HG02759 (cell line): ENCODE data around the gene HLA-F.

Experiments used
- ATAC-seq: cut with Tn5 transposase; IDR thresholded peaks from one replicate; pipeline ENCODE4 v1.9.1; 2021; ENCODE audit warnings: mild to moderate bottlenecking, moderate library complexity; ENCODE audit not compliant: unreplicated experiment

HLA-F gene

DNA sequence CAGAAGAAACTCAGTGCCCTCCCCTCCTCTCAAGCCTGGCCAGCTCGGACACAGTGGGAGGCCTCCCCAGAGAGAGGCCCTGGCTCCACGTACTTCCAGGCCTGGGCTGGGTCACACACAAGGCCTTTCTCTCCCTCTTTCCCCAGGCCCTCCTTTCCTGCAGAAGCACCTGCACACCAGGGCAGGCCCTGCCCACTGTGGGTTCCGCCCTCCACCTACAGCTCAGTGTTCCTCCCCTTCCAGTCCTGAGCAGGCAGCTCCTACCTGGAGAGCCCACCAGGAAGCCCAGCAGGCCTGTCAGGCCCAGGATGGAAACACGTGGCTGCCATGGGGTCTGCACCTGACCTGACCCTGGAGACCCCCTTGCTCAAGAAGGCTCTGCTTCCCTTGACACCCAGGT lies 18.9 kb downstream of the HLA-F start:
- ATAC-seq, result no peak

DNA sequence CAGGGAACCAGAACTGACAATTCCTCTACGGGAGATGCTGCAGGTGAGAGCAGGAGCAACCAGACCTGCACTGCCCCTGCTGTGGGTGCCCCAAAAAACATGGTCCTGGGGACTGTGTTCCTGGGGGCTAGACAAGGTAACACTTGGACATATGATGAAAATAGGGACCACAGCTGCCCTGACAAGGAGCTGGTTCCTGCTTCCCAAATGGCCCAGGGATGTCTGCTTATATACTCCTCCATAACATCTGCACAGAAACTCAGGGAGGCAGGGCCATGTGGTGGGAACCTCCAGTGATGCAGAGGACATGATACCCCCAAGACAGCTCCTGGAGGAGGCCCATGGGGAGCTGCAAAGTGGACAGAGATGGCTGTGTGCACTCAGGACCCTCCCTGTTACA lies 19.8 kb downstream of the HLA-F start:
- ATAC-seq, result no peak

DNA sequence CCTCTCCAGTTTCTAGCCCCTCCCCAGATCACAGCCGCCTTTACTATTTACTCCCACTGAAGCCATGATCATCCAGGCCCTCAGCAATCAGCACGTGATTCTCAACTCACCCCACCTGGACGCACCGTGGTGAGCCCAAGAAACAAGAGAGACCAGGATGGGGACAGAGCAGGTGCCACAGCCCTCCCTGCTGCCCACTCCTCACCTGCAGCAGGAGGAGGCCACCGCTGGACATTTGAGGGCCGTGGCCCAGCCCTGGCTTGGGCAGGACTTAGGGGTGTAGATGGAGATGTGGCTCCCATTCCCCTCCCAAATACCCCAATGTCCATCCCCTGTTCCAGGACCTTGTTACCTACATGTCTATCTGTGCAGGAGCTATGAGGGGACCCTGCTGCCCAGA lies 20.3 kb downstream of the HLA-F start:
- ATAC-seq, result no peak

DNA sequence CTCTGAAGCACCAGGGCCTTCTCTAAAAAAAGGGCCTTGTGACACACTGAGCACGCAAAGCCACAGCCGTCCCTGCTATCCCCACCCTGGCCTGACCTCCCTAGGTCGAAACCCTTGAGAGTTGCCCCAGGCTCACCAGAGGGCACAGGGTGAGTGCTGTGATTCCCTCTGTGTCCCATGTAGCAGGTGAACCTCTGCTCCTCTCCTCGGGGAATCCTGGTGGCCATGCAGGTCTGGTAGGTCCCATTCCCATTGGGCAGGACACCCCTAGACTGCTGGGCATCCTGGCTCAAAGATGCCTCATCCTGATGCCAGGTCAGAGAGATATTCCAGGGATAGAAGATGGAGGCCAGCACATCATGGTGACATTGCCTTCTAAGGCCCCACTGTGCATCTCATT lies 20.9 kb downstream of the HLA-F start:
- no peak for ATAC-seq

DNA sequence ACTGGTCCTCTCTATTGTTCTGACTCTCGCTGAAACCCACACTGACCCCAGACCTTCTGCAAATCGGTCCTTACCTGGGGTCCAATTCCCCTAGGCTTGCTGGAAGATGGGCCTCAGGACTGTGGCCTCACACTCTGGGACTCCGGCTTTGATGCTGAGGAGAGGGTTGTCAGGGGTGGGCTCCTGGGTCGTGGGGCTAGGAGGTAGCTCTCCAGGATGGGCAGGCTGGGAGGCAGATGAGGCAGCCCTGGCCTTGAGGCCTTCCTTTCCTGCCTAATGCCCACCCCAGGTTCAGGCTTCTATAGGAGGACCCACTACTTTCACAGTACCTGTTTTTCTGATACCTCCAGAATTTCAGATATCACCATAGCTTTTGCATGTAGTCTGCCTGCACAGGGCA lies 21.4 kb downstream of the HLA-F start:
- ATAC-seq, result no peak

DNA sequence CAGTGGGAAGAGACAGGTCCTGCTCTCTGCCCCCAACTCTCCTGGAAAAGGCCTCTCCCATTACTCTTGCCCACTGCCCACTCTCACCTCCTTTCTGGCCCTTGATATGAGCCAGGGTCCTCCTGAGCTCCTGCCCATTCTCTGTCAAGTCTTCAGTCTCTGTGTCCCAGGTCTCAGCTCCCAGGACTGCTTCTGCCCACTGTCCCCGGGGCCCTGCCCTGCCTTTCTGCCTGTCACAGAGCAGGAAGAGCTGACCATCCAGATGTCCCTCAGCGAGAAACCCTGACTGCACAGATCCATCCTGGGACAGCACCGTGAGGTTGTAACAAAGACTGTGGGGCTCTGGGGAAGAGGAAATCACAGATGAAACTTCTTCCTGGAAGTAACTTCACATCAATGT lies 22.2 kb downstream of the HLA-F start:
- ATAC-seq, result no peak

DNA sequence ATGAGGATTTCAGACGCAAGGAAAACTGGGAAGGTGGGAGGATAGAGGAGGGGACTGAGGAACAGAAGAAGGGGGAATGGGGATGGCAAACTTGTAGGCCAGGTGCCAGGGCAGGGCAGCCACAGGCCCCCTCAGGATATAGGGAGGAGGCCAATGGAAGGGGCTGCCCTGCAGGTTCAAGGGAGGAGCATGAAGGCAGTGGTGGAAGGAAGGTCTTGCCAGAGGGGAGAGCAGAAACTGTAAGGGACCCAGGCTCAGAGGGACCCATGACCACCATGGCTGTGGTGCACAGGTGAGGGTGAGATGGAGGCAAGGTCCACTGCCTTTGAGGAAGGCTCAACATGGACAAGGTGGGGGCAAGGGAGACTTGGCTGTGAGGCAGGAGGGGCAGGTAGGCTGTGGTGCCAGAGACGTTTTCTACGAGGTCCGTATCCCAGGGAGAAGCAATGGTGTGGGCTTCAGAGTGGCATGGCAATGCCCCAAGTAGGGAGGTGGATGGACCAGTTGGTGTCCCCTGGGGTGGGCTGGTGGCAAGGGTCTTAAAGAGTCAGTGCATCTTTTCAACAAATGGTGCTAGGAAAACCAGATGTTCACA lies 22.7 kb downstream of the HLA-F start:
- no peak for ATAC-seq

DNA sequence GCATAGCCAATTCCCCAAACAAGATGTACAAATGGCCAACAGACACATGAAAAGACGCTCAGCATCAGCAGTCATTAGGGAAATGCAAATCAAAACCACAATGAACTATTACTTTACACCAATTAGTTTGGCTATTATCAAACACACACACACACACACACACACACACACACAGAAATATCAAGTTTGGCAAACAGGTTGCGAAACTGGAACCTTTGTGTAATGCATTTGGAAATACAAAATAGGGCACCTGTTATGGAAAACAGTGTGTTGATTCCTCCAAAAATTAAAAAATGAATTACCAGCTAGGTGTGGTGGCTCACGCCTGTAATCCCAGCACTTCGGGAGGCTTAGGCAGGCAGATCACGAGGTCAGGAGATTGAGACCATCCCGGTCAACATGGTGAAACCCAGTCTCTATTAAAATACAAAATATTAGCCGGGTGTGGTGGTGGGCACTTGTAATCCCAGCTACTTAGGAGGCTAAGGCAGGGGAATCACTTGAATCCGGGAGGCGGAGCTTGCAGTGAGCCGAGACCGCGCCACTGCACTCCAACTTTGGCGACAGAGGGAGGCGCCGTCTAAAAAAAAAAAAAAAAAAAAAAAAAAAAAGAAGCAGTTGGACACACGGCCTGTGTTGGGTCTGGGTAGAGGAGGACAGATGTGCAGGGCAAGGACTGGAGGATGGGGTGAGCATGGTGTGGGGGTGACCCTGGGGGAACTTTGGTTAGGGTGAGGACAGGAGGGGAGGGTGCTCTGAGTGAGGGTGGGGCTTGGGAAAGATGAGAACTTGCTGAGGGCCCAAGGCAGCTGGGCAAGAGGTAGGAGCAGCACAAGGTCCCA lies 23.8 kb downstream of the HLA-F start:
- ATAC-seq, result no peak

DNA sequence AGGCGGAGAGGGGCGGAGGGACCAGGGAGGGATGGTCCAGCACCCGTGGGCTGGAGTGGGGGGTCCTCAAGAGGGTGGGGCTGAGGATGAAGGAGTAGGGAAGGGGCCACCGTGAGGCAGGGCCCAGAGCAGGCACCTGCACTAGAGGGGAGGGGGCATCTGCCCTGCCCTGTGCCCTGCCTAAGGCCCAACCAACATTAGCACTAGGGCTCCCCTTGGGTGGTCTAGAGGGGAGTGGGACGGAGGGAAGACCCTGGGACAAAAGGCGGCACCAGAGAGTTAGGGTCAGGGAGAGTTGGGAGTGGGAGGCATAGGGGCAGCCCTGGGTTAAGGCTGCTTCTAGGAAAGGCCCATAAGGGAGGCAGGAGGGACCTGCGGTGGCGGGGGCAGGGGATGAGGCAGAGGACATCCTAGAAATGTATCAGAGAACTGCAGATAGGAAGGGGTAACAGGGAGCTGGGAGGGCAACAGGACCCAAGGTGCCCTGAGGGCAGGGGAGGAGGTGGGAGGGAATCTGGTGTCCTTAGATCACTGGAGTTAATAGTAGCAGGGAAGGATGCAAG lies 24.5 kb downstream of the HLA-F start:
- no peak for ATAC-seq

DNA sequence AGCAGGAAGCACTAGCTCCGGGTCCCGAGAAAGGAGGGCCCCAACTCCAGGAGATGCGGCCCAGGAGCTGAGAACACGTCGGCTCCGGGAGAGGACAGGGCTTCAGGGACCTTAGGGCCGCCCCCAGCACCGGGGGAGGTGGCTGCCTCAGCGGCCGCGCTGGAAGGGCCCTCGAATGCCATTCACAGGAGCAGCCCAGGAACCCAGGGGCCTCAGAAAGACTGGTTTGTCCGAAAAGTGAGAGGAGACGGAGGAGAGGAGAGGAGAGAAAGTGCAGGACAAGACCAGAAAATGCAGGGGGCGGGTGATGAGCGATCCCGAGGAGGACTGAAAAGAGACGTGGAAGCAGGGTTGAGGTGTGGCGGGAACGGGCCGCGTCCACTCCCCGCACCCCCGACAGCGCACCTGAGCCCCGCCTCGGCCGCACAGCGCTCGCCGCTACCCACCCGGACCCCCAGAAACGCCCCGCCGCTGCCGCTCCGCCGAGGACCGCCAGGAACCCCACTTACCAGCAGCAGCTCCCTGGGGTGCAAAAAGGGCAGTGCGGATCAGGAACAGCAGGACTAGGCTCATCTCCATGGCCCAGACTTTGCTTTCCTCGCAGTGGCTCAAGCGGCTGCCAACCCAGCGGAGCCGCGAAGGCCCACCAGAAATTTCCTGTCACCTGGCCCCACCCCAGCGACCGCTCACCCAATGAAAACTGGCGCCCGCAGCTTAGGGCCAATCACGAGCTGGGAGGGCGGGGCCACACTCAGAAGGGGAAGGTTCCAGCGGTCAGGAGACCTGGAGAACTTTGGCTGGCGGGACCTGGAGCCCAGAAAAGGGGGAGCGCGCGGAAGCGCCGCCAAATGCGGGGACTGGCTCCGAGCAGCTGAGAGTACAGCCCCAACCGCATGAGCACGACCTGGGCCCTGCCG lies 25.4 kb downstream of the HLA-F start:
- ATAC-seq, result peak; percentile 79

DNA sequence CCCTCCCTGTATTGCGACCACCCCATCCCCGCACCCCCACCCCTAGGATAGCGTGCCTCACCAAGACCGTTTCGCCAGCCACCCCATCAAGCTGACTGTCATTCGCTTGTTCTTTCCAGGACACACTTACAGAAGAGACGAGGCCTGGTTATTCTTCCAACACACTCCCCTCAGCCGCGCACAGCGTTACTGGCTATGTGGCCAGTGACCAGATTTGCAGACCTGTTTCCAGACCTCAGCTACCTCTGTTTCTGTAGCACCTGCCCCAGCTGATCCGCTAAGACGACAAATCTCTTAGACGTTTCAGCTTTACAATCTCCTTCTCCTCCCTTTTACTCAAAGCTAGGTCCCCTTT lies 26.1 kb downstream of the HLA-F start:
- no peak for ATAC-seq

DNA sequence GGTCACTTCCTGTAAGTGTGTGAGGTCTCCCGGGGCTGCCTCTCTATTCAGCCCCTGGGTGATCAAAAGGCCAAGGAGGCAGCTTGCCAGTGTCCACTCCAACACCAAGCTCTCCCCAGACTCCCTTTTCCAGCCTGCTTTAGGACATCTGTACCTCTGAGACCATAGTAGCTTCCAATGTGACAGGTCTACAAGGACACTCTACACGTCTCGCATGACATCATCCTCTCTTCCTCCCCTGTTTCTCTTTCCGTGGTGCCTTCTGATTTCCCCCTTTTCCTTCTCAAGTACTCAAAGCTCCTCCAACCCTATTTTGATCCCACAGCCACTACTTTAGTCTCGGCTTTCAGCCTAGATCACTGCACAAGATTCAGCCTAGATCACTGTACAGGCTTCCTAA lies 26.4 kb downstream of the HLA-F start:
- ATAC-seq, result no peak

DNA sequence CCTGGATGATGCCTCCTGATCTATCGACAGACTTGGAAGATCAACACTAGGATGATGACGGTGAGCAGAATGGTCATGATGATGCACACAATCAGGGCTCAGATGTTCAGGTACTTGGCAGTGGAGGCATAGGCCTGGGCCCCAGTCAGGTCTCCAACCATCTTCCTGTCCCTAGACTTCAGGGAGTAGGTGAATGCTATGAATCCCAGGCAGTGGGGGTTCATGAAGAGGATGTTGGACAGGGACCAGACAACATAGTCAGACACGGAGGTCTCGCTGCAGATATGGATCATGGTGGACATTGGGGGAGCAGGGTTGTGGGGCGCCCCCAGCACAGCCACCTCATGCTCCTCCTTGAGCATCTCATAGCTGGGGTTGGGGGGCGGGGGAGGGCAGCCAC lies 27.5 kb downstream of the HLA-F start:
- ATAC-seq, result no peak

DNA sequence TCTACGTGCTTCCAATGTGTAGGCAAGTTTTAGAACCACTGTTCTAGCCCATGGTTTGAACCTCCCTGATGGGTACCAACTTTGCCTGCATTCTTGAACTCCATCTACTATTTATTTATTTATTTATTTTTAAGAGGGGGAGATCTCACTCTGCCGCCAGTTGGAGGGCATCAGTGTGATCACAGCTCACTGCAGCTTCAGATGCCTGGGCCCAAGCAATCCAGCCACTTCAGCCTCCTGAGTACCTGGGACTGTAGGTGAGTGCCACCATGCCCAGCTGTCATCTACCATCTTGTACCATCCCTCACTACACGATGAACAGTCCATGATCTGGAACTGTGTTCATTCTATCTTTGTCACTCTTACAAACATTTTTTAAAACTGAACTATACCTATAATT lies 28.2 kb downstream of the HLA-F start:
- no peak for ATAC-seq

DNA sequence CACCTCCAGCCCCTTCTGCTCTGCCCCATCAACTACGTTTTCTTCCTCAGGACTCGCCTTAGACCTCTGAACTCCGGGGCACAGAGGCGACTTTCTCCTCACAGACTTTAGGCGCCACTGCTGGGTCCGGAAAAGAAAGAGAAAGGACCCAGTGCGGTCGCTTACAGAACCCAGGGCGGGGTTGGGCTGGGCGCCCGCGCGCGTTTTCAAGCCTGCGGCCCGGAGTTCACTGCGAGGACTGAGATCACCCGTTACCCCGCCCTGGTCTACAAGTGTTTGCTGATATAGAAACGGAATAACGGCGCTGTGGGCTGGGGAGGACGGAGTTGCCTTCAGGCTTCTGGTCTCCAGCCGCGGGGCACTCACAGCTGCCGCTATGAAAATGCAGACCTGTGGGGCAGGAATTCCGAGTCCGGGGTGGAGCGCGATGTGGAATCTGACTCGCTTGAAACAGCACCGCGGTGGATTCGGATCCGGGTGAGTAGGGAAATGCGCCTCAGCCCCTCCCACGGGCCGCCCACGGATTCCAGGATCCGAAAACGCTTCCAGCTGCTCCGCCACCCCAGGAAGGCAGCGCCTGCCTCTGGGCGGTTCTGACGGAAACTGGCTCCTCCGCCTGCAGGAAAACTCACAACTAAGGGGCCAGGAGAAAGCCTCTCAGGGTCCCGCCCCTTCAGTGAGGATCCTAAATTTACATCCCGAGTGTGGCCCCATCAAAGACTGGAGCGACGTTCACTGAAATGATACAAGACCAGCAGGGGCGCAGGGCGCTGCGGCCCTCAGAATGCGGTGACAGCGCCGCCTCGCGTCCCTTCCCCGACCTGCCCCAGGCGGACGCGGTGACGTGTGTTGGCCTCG lies 29.4 kb downstream of the HLA-F start:
- peak; percentile 76 for ATAC-seq

DNA sequence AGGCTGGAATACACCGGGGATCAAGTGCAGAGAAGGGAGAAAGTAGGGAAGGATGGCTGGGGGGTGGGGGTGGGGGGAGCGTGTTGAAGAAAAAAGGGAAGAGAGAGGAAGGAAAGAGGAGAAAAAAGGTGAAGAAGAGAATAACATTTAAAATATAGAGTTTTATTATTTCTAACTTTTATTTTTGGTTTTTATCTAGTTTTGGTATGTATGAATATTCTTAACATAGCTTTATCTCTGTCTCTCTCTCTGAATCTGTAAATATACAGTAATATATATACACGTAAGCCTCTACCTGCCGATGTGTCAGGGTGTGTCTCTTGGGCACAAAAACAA lies 30.0 kb downstream of the HLA-F start:
- no peak for ATAC-seq

DNA sequence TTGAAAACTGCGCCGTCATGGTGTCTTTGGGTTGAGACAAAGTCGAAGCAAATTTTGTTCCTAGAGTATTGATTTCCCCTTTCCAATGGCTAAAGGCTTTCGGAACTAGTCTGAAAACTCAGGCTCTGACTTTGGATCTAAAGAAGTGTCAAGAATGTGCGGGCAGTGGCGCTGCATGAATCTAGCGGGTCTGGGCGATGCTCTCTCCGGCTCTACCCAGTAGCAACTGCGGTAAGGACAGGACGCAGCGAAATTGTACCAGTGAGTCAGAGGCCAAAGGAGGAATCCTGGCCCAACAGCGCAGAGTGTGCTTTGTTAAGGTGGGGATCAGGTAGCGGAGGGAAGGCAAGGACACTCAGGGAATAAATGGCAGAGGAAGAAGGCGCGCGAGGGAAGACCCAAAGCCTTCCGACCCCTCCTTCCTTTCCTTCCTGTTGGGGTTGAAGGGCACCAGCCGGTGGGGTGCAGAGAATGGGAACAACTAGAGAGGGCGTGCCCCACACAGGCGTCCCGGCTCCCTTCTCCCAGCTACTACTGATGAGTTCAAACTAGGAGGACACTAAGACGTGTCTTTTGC lies 32.1 kb downstream of the HLA-F start:
- no peak for ATAC-seq

DNA sequence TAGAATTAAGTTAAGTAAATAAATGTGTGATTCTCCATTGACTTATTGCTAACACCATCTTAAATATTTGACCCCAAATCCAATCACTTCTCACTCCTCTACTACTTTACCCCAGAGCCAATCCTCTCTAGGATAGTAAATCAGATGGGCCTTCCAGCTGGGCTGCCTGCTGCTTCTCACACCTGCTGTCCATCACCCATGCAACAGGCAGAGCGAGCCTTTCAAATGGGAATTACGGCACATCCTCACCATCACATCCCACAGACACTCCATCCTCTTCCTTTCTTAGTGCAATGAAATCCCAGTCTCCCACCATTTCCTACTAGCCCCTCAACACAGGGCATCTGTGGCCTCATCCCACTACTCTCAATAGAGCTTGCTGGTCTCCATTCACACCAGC lies 34.0 kb downstream of the HLA-F start:
- no peak for ATAC-seq

DNA sequence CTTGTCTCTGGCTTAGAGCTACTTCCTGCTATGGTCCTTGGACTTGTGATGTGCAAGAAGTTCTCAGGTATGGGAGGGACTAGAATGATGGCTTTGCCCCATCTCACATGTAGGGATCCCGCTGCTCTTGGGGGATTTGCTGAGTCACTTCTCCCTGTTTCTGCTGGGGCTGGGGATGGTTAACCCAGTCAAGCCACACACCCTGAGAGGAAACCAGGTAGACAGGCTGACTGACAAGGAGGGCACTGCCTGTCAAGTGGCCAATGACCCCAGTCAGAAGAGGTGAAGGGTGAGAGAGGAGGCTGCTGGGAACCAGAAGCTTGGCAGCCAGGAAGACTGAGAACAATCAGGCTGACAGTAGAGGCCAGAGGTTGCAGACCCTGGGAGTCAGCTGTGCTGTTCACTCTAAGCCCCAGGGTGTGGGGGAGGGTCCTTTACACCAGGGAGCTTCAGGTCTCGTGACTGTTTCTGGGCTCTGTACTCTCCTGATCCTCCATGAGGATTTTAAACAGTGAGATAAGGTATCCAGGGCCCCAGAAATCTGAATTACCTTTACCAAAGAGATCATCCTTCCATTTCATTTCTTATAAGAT lies 34.6 kb downstream of the HLA-F start:
- ATAC-seq, result no peak

DNA sequence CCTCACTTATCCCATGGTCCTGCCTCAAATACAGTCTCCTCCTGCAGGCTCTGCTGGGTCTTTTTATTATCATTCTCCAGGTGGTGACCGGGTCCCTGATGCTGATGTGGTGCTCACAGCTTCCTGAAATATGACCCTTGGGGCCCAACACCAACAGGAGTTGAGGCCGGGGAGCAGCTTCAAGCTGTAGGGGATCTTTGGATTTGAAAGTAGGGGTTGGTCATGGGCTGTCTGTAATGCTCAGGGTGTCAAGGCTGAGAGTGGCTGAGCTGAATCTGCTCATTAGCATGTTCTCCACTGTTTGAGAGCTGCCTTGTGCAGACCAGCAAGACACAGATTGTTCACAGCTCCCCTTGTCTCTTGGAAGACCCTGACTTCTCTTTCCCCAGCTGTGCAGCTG lies 35.5 kb downstream of the HLA-F start:
- no peak for ATAC-seq
